ENCODE measurements around the gene HNRNPA3. TPM values are rescaled to one million over a fixed set of nuclear protein-coding genes. Genes with fewer than 3 reads are reported as not detected.
A peak's percentile ranks its signal among the peaks of the same experiment; 100 is the strongest.
"Not testable (repeated sequence)": the region's sequence is repeated elsewhere in the genome, so short reads cannot be mapped to it uniquely, and the experiment has no call there.

The HNRNPA3 gene
- total RNA-seq, 1 donor, result 38.0 TPM

GRCh38 chr2:177243073-177243472 is 30.5 kb downstream of the HNRNPA3 start:
- TF ChIP-seq, protein P1, sequence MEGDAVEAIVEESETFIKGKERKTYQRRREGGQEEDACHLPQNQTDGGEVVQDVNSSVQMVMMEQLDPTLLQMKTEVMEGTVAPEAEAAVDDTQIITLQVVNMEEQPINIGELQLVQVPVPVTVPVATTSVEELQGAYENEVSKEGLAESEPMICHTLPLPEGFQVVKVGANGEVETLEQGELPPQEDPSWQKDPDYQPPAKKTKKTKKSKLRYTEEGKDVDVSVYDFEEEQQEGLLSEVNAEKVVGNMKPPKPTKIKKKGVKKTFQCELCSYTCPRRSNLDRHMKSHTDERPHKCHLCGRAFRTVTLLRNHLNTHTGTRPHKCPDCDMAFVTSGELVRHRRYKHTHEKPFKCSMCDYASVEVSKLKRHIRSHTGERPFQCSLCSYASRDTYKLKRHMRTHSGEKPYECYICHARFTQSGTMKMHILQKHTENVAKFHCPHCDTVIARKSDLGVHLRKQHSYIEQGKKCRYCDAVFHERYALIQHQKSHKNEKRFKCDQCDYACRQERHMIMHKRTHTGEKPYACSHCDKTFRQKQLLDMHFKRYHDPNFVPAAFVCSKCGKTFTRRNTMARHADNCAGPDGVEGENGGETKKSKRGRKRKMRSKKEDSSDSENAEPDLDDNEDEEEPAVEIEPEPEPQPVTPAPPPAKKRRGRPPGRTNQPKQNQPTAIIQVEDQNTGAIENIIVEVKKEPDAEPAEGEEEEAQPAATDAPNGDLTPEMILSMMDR (IDR thresholded peaks at IDR 0.05; ENCODE audit: insufficient read depth, low read depth, low read length), result no peak
- peak overlapping the region; percentile 23 for H3K4me3 ChIP-seq (ENCODE audit: low read depth, low read length)
- no peak for DNase-seq (ENCODE audit: low read depth)

- DNase-seq (ENCODE audit: low read depth), result no peak
- TF ChIP-seq, protein P1 (IDR thresholded peaks at IDR 0.05; ENCODE audit: insufficient read depth, low read depth, low read length), result no peak
- no peak overlapping the region for H3K4me3 ChIP-seq (ENCODE audit: low read depth, low read length)
Observed at GRCh38 chr2:177243476-177243875, 30.9 kb downstream of the HNRNPA3 start.

- TF ChIP-seq, protein P1 (IDR thresholded peaks at IDR 0.05; ENCODE audit: insufficient read depth, low read depth, low read length), result no peak
- DNase-seq (ENCODE audit: low read depth), result no peak
- no peak overlapping the region for H3K4me3 ChIP-seq (ENCODE audit: low read depth, low read length)
Observed at GRCh38 chr2:177244244-177244771, 31.7 kb downstream of the HNRNPA3 start.

DNA sequence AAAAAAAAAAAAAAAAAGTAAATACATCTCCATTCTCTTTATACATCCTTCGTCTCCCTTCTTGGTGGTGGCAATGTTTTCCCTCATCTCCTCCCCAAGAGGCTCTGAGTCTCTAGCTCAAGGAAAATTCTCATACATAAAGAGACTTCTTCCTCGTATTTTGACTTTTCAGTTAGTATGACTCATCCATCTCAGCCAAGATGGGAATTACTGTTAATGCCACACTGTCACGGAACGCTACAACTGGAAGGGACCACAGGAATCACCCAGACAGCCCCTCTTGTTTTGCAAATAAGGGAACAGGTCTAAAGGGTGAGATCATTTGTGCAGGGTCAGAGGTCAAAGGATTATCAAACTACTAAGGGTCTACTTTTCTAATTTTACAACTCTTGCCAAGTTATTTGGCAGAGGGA is 32.4 kb downstream of the HNRNPA3 start:
- DNase-seq (ENCODE audit: low read depth), result peak; percentile 81
- TF ChIP-seq, protein P1 (IDR thresholded peaks at IDR 0.05; ENCODE audit: insufficient read depth, low read depth, low read length), result no peak

DNA sequence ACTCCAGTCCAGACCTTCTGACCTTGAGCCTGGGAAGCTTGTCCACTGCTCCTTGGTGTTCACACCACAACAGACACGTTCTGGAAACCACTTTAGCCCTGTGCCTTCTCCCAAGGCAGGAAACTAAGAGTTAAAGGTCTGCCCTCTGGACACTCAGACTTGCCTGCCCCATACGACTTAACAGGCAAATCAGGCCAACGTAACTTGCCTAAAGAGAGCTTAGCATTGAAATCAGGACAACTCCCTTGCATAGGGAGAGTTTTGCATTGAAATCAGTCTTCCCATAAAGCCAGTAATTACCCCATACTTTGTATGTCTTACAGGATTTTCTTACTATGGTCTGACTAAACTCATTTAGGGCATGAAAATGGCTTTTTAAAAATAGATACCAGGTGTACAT is 33.4 kb downstream of the HNRNPA3 start:
- TF ChIP-seq, protein P1 (IDR thresholded peaks at IDR 0.05; ENCODE audit: insufficient read depth, low read depth, low read length), result no peak
- H3K4me3 ChIP-seq (ENCODE audit: low read depth, low read length), result no peak overlapping the region
- peak; percentile 29 for DNase-seq (ENCODE audit: low read depth)

More for the DNA sequence above, 32.4 kb downstream of the HNRNPA3 start:
- no peak overlapping the region for H3K4me3 ChIP-seq (ENCODE audit: low read depth, low read length)

- DNase-seq (ENCODE audit: low read depth); H3K4me3 ChIP-seq (ENCODE audit: low read depth, low read length): not testable (repeated sequence)
Observed at GRCh38 chr2:177246523-177247030, 34.0 kb downstream of the HNRNPA3 start.

DNA sequence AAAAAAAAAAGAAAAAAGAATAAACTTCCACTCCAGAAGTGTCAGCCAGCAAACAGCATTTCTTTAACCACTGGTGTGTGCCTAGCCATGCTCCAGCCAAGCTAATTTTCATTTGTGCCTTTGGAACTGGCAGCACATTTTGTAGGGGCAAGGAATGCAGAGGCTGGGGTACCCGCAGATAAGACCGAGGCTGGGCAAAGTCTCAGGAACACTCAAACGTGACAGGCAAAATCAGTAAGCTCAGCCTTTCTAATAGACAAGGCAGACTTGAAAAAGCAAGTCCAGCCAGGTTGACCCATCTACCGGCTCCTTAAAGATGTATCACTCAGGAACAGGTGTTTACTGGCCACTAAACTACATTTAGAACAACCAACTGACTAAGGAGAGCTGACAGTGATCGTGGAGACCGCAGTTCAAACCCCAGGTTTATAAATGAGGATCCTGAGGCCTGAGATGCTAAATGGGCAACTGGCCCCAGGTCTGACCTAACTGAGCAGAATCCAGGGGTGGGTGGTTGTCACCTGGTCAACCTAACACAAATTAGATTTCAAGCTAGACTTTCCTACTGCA is 35.2 kb downstream of the HNRNPA3 start:
- DNase-seq (ENCODE audit: low read depth), result no peak
- TF ChIP-seq, protein P1 (IDR thresholded peaks at IDR 0.05; ENCODE audit: insufficient read depth, low read depth, low read length), result no peak
- no peak overlapping the region for H3K4me3 ChIP-seq (ENCODE audit: low read depth, low read length)
